CD4-positive, alpha-beta T cell treated with Interleukin-15 for 4 hours (primary cell): ENCODE measurements around the gene C22orf23.

Experiments used
- DNase-seq: peaks from one replicate; pipeline ENCODE4 v3.0.0-alpha.2; 2020; ENCODE audit warnings: low spot score

C22orf23 gene

GRCh38 chr22:37953437-37954179, at the start of gene C22orf23, which contains the start of gene POLR2F:
Gene C22orf23 (minus strand): TSS chr22:37953601. CDS start chr22:37953149, 452 bp downstream.
Gene POLR2F (plus strand): TSS chr22:37953699. CDS start chr22:37953788, 89 bp downstream.
- DNase-seq, result peak; percentile 96

- DNase-seq, result no peak
Observed at GRCh38 chr22:37999640-38000272, 46.4 kb upstream of the C22orf23 start.

DNA sequence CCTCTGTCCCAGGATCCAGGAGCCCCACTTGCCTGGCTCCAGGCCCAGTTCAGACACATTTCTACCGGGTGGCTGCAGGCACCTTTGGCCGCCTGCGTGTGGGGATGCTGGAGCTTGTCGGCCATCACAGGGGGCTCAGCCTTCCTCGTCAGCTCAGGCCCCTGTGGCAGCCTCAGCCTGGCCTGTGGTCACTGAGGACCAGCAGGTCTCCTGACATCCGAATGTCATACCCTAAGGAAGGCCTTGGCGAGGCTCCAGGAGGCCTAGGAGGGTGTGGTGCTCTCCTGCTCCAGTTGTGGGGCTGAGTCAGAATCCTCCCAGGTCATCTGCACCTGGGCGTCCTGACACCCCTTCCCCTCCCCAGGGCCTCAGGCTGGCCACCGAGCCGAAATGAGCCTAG, 45.8 kb upstream of the C22orf23 start:
- no peak for DNase-seq

GRCh38 chr22:37998543-37998942, 45.1 kb upstream of the C22orf23 start:
- DNase-seq, result no peak

DNA sequence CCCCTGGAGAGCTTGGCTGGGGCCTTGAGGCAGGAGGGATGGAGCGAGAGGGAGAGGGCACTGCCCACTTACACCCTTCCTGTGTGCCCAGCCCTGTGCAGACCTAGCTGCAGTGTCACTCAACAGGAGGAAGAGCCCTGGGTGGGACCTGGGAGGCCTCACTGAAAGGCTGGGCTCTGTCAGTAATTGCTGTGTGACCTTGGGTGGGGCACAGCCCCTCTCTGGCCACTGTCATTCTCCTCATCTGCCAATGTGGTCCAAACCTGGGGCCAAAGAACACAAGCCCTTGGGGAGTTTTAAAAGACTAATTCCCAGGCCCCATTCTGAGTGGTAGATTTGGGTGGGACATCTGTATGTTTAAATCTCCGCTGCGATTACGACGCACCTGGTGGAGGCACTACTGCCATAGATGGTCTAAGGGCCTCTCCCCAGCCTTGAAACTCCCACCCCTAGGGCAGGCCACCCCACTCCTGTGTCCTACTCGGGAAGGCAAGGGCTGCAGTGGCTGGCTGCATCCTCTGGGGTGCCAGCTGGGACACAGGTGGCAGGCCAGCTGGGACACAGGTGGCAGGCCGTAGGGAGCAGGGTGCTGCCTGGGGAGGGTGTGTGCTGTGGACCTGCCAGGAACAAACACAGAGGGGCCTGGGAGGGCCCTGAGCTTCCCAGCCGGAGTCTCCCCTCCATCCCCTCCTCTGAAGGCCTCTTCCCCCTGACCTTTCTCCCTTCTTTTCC, 43.3 kb upstream of the C22orf23 start:
- no peak for DNase-seq

DNA sequence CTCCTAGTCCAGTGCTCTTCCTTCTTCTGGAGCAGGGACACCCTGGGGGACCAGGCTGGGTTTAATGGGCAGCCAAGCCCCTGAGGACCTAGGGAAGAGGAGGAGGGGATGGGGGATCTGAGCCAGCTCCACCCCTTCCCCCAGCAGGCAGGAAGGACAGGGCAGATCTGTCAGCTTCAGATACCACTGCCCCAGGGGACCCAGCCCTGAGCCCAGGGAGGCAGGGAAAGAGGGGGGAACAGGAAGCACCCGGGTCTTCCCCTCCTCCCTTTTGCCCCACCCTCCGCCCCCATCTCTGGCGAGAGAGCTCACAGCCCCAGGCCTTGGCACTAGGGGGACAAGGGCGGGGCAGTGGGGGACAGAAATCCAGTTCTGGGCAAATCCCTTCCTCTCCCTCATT, 42.7 kb upstream of the C22orf23 start:
- no peak for DNase-seq

GRCh38 chr22:37995460-37995859, 42.1 kb upstream of the C22orf23 start:
- no peak for DNase-seq

DNA sequence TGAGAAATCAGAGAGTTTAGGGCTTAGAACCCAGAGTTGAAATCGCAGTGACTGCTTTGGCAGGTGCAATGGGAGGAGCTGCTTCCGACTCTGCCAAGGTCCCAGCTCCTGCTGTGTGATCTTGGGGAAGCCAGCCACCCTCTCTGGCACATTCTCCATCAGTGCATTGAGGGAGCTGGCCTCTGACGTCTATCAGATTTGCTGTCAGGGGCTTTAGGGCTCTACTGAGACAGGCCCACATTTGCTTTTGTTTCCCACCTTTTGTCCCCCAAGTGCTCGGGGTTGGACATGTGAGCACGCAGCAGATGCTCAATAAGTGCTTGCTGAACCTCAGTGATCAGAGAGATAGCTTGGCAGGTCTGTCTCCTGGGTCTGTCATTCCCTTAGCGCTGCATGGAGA, 41.6 kb upstream of the C22orf23 start:
- no peak for DNase-seq

DNA sequence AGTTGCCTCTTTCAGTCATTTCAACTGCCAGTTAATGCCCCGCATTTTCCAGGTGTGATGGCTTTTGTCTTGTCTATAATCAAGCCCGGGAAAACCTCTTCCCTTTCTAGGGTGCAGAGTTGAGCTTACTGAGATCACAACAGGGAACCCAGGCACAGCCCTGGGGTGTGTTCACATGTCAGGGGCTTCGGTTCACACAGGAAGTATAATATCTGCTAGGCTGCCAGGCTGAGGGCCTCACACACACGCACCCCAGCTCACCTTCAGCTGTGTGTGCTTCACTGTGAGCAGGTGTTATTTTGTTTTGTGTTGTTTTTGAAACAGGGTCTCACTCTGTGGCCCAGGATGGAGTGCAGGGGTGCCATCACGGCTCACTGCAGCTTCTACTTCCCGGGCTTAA, 40.6 kb upstream of the C22orf23 start:
- peak; percentile 36 for DNase-seq

GRCh38 chr22:37991731-37992442, 38.5 kb upstream of the C22orf23 start:
- DNase-seq, result no peak

GRCh38 chr22:37990862-37991261, 37.5 kb upstream of the C22orf23 start:
- DNase-seq, result no peak

DNA sequence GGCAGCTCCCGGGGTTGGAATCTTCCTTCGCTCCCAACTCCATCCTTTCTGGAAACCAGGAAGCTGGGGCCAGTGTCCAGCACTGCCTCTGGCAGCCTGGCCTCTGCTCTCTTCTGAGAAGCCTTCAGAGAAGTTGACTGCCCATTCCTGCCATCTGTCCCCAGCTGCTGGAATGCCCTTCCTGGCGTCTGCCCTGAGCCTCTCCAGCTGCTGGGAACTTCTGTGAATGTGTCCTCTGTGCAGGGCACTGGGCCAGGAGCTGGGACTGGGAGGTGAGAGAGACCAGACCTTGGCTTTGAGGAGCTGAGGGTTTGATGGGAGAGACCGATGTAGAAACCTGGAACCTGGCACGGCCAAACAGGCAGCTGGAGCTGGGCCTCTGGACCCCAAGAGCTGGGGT, 36.9 kb upstream of the C22orf23 start:
- no peak for DNase-seq

DNA sequence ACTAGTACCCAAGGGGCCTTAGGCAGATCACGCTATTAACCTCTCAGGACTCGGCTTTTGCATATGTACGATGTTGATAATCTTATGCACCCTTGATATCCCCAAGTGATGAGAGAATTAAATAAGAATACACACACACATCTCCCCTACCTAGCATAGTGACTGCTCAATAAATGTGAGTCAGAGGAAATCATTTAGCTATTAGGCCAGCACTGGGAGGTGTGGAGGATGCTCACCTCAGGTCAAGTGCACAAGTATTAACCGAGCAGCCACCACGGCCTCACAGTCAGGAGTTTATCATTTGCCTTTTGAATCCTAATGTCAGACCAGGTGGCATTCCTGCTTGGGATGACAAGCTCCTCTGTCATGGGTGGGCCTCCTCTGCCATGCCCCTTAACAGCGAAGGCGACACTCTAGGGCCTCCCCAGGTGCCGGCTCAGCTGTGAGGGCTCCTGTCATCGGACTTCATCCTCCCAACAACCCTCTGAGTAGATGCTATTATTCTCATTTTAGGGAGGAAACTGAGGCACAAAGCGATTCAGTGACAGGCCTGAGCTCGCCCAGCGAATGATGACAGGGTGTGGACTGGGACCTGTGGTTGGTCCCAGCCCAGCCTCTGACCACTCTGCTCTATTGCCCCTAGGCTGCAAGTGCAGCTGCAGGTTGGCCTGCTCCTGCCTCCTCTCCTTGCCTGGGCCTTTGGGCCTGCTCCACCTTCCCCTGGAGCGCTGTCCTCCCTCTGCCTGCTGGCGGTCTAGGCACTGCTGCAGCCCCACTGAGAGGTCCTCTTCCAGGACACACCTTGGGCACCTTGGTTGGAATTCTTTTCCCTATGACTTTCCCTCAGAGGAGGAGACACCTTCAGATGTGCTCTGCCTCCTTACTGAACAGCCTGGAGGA, 36.0 kb upstream of the C22orf23 start:
- DNase-seq, result no peak

DNA sequence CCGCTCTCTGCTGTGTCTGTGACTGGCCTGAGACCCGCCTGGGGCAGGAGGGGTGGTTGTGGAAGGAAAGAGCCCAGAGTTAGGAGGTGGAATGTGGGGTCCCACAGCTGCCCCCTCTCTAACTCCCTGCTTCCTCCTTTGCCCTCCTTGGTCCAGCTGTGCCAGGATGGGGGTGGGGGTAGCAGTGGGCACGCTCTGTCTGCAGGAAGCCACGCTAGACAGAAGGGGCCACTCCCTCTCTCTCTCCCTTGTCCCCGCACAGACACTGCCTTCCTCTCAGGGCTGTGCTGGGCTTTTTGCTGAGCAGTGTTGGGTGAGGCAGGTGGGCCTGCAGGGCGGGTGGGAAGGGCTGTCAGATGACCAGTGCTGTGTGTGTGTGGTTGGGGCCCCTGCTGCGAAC, 33.0 kb upstream of the C22orf23 start:
- DNase-seq, result no peak

DNA sequence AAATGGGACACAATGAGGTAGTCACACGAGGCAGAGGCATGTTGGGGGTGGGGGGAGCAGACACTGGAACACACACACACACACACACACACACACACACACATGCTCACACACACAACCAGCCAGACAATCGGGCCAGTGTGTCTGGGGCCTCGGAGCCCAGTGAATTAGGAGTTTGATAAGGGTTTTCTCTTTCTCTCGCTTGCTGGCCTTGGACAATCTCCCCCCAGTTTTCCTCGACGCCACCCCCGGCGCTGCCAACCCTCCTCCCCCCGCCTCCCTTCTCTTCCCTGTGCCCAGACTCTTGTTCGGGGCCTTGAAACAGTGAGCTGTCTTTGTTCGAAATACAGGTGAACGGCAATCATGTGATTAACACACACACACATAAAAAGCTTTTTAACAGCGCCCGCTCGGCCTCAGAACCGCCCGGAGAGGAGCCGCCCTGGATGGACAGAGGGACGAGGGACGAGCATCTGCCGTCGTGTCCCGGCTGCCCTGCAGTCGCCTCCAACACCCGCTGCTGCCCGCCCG, 32.4 kb upstream of the C22orf23 start:
- no peak for DNase-seq

GRCh38 chr22:37985050-37985585, 31.7 kb upstream of the C22orf23 start:
- DNase-seq, result no peak

GRCh38 chr22:37983860-37984791, 30.7 kb upstream of the C22orf23 start, which contains the start of gene SOX10:
Gene SOX10 (minus strand): TSS chr22:37984555. CDS start chr22:37983784, 771 bp downstream.
- DNase-seq, result no peak

GRCh38 chr22:37982938-37983859, 29.8 kb upstream of the C22orf23 start:
- no peak for DNase-seq
